Activated CD4-positive, alpha-beta T cell treated with anti-CD3 and anti-CD28 coated beads, Interleukin-2, amount 50 U/mL, for 4 hours (primary cell): ENCODE data around the gene GDF2.

ENCODE experiments used
- DNase-seq, 2 experiments: peaks; one replicate each; pipeline ENCODE4 v3.0.0-alpha.2; 2020

The GDF2 gene

DNA sequence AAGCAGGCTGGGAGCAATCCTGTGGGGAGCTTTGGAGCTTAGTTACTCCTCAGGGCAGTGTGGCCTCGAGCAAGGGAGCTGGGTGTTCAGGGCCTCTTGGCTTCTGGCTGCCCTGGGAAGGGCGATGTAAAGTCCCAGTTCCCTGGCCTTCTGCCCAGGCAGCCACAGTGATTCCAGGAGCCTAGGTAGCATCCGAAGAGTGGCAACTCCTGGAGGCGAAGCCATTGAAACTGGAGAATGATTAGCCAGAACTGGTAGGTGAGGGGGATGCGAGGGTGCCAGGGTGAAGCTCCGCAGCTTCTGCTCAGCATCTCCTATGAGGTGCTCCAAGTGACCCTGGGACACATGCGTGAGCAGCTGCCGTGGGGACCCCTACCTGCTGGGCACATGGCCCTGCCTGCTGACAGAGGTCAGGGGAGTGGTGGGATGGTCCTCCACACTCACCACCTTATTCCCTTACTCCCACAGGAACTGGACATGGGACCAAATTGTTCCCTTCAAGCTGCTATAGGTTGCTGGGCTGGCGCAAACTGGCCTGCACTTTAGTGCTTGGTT lies 7.8 kb upstream of the GDF2 start:
- no peak for DNase-seq

DNA sequence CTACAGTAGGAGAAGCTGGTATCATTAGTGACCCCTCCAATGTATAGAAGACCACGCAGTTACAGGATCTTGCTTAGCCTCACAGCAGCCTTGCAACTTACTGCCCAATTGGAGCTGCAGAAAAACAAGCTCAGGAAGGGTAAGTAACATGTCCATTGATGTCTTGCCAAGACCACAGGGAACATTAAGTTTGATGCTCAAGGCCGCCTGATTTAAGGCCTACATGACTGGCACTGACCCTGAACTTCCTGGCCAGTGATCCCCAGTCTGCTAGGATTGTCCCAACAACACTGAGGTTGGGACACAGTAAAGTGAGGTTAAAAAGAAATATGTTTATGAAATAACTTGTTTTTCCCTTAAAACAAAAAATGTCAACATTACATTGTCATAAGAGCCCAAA lies 6.8 kb upstream of the GDF2 start:
- DNase-seq = no peak

DNA sequence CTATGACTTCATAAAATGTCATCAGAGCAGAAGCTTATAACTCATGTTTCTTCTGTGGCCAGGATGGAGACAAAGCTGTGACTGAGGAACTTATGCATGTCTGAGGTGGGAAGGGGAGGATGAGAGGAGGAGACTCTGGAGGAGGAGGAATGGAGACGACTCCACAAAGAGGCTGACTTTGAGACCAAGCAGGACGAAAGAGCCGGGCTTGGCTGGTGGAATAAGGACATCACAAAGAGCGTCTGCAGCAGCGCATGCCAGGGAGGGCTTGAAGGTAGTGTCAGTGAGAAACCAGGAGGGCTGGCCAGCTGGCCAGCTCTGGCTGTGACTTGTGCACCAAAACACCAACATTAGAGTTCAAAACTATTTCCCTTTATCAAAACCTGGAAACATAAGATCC lies 6.1 kb upstream of the GDF2 start:
- DNase-seq = no peak

DNA sequence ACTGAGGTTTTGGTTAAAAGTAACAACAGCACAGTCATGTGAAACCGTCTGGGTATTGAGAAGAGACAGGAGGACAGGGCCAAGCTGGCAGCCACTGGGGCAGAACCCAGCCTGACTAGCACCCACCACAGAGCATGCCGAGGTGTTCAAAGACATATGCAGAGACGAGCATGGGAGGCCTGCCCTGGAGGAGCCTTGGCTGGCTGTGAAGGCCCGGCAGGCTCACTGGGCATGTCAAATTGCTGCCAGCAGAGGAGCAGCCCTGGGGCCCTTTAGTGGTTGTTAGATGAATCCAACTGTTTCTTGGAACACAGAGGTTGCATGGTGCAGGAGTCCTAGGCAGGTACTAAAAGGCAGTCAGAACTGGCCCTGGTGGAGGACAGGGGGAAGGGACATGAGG lies 5.0 kb upstream of the GDF2 start:
- no peak for DNase-seq

DNA sequence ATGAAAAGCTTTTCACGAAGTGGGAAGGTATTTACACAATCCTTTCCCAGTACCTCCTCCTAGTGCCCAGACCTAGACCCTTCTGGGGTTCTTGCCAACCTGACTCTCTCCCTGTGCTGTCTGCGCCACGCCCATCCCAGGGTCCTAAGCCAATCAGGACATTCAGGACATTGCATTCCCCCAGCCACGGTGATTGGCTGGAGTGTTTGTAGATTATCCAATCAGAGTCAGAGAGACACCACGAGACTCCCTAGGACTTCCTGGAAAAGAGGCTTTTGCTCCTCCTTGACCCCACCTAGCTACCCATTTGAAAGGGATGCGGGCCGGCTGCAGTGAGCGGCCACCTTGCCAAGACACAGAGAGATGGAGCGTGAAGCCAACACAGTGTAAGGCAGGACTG lies 3.5 kb upstream of the GDF2 start:
- no peak for DNase-seq

DNA sequence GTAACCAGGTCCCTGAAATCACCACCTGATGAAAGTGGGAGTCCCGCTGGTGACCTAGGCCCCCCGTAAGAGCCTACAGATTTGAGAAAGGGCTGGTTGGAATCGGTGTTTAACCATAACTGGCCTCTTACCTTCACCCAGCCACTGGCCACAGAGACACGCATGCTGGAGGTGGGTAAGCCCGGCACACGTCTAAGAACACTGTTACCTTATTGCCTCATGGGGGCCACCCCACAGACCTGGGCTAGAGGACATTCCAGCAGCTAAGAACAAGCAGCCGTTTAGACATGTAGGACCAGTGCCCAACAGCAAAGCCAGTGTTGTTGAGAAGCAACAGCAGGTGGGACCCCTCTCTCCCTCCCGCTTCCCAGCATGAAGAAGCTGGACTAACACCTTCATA lies 2.5 kb upstream of the GDF2 start:
- no peak for DNase-seq

DNA sequence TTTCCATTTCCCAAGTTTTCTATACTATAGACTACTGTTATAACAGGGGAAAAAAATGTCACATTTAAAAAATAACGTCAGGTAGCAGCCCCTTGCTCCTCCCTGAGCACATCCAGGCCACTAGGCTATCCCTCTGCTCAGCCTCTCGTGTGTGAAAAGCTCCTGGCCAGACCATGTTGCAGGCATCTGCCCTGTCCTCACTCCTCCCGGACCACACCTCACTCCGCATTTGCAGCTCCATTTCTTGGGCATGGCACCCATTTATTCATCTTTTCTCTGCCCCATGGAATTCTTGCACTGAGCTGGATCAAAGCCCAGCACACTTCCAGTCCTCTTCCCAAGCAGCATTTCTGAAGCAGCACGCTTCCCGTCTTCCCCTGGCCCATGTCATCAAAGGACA lies 1.4 kb upstream of the GDF2 start:
- DNase-seq = no peak

DNA sequence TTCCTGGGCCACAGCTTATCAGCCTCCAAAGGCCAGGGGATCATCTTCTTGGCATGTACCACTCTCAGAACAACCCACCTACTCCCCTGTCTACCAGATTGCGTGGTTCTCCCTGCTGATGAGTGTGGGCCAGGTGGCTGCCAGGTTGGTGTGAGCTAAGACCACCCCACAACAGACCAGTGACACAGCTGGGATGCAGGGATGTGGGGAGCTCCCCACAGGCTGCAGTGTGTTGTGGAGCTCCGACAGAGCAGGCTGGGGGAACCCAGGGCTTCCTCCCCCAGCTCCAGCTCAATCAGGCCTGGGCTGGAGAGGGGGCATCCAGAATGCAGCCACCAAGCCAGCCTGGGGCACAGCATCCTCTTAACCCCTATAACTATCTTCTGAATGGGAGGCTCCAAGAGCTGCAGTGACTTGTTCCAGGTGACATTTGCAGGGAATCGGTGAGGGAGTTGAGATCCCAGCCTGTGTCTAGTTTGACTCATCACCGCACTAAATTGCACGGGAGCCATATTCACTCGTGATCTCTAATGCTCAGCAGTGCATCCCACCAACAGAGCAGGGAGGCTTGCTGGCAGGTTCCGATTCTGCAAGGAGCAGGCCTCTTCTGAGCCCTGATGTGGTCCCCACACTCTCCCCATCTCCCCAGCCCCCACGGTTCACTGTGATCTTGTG lies 596 bp upstream of the GDF2 start:
- no peak for DNase-seq

DNA sequence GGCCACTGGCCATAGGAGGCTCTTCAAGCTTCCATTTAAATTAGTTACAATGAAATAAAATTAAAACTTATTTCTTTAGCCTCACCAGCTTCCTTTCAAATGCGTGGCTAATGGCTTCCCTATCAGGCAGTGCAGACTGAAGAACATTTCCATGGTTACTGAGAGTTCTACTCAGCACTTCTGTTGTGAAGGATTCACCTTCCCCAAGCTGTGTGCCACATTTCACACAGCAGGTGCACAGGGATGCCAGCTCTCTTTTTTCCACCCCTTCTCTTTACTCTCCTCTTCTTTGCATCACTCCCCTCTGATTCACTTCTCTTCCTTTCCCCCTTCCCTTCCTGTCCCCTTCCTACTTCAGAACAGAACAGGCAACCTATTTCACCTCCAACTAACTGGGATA lies 833 bp downstream of the GDF2 start:
- no peak for DNase-seq

DNA sequence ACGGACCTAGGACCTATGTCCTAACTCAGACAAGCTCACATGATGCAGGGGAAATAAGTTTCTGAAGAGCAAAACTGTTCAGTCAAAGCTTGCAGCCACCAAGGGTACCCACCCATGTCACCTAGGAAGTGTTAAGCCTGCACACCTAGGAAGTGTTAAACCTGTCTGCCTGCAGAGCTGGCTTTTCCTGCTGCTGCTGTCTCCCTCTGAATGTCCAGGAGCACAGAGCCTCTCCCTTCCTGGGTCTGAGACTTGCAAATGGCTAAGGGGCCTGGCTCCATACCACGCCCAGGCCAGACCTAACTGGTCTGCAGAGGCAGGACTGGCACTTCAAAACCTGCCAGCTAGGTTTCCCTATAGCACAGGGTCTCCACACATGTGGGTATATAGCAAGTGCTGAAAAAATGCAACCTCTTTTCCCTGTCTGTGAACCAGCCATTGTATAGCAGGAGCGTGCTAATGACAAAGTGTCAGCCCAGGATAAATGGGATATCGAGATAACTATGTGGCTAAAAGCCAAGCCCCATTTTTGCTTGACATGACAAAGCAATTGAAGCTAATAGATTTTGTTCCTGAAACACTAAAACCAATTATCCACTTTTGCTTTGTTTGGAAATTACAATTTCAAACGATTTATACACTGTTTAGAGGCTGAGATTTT lies 1.5 kb downstream of the GDF2 start:
- DNase-seq = no peak

DNA sequence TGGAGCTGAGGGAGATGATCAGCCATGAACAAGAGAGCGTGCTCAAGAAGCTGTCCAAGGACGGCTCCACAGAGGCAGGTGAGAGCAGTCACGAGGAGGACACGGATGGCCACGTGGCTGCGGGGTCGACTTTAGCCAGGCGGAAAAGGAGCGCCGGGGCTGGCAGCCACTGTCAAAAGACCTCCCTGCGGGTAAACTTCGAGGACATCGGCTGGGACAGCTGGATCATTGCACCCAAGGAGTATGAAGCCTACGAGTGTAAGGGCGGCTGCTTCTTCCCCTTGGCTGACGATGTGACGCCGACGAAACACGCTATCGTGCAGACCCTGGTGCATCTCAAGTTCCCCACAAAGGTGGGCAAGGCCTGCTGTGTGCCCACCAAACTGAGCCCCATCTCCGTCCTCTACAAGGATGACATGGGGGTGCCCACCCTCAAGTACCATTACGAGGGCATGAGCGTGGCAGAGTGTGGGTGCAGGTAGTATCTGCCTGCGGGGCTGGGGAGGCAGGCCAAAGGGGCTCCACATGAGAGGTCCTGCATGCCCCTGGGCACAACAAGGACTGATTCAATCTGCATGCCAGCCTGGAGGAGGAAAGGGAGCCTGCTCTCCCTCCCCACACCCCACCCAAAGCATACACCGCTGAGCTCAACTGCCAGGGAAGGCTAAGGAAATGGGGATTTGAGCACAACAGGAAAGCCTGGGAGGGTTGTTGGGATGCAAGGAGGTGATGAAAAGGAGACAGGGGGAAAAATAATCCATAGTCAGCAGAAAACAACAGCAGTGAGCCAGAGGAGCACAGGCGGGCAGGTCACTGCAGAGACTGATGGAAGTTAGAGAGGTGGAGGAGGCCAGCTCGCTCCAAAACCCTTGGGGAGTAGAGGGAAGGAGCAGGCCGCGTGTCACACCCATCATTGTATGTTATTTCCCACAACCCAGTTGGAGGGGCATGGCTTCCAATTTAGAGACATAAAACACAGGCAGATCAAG lies 3.3 kb downstream of the GDF2 start:
- no peak for DNase-seq

DNA sequence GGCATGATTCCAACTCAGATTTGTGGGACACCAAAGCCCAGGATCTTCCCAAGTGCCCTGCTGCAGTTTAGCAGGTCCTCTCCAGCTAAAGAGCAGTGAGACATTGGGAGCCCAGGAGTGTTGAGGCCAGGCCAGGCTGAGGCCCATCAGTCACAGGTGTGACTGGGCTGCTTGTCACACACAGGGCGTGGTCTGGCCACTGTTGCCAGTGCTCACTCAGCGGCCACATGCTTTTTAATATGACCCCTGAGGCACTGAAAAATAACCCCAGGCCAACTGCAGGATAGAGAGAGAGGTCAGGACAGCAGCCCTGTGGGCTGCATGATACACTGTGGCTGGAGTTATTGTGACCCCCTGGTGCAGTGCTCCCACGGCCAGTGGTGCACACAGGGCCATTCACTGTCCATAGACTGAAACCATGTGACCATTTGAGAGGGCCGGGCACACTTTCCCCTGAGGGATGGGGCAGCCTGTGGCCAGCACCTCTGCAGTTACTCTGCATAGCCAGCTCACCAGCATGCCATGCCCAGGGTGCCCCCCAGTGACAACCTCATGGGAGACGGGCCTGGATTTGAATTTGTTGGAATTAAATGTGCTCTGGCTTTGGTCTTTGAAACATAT lies 4.2 kb downstream of the GDF2 start:
- DNase-seq = no peak

DNA sequence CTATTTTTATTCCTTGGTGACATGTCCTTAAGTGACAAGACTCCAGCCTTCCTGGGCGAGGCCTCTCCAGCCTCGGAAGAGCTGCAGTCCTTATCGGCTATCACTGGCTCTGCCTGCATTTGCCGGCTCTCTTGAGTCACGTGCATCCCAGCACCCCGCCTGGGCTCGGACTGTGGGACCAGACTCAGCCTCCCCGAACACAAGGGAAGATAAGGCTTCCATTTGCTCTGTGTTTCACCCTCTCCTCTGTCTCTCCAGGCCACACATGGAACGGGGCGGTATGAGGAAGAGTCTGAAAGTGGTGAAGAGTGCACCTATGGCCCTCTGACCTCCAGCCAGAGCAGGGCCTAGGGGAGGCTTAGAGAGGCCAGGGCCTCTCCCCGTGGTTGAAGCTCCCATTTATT lies 4.7 kb downstream of the GDF2 start:
- no peak for DNase-seq

DNA sequence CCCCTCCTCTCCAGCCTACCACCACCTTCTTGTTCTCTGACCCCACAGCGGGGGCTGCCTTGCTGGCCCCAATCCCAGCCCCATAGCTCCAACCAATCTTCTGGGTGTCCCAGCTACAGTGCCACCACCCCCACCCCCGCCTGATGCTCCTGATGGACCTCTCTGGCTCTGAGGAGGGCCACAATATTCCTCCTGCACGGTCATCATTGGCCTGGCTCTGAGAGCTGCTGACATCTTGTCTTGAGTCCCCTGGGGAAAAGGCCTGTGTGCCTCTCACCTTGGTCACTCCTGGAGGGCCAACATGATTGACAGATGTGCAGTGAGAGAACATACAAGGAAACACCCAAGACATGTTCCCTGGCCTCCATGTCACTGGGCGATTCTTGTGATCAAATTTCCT lies 7.6 kb downstream of the GDF2 start:
- no peak for DNase-seq

DNA sequence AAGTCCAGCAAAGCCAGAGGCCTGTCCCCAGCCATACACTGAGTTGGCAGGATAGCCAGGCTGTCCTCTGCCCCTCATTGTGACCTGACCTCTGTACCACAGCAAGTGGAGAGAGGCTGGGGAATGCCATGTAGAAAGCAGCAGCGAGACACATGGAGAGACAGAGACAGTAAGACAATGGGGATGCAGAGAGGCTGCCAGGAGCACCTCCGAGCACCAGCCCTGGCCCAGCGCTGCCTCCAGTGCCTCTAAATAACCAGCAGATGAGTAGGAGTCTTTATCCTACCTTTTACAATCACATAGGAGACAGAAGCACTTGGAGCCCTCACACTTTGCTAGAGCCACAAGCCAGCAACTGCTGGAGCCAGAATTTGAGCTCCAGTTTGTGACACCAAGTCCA lies 8.1 kb downstream of the GDF2 start:
- no peak for DNase-seq

DNA sequence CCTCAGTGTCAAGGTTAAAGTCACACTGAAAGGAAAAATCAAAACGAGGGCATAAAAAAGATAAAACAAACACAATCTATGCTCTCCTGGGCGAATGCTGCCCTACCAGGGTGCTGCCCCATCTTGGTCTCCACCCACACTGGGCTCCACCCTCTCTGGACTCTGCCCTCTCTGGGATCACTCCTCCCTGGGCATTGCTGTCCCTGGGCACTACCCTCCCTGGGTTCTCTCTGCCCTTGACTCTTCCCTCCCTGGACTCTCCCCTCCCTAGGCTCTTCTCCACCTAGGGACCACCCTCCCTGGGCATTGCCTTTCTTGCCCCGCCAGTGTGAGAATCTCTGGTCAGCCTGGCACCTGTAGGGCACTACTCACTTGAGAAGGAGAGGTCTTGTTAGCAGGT lies 8.6 kb downstream of the GDF2 start:
- DNase-seq = no peak

DNA sequence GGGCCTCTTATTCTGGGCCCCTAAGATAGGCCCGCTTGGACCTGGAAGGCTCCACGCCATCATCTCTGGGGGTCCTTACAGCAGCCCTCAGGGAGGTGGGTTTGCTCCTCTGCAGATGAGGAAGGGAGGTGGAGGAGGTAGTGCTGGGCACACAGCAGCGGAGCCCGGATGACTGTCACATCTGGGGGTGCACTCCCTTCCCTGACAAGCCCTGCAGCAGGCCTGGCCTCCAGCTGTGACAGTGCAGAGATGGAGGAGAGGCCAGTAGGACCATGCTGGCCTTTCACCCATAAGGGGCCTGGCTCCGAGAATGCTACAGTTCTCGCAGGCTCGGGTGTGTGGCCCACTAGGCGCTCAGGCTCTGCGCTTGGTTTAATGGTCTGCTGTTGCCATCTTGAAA lies 9.2 kb downstream of the GDF2 start:
- DNase-seq = no peak

DNA sequence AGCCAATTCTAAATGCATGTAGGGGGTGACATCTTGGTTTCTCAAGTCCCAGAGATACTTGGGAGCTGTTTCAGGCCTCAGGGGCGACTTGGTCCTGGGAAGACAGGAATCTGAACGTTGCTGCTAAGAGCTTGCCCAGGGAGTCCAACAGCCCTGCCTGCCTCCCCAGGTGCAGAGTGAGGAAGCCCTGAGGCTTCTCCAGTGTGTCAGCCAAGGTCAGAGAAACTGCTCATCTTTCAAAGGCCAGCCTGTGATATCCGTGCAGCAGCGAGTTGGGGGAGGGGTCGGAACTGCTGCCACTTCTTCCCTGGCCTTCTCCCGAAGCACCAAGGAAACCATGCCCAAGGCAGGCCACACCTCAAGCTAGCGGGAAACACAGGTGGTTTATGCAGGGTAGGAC lies 9.7 kb downstream of the GDF2 start:
- DNase-seq = no peak

DNA sequence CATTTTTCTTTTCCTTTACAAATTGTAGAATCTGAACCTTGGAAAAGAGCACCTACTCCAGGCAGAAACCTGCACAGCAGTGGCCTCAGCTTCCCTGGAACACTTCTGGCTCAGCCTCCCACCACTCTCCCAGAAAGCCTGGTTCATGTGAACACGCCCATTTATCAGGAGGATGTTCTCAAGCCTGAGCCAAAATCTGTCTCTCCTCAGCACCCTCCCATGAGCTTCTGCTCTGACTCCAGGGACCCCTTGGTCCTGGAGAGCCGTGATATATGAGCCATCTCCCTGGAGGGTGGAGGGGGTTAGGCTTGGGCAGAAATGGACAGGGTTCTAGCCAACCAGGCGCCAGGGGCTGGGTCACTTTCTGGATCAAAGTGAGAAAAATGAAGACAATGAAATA lies 10.1 kb downstream of the GDF2 start:
- no peak for DNase-seq

DNA sequence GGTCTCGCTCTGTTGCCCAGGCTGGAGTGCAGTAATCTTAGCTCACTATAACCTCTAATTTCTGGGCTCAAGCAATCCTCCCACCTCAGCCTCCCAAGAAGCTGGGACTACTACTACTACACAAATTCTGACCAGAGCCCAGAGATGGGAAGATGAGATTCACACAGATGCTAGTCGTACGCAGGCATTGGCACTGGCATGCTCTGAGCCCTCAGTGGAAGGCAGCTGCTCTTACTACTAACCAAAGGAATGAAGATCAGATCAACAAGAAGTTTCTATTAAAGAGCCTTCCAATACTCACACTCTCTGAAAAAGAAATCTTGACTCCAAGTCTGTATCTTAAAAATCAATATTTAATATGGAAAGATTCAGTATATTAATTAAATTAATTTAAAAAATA lies 10.7 kb downstream of the GDF2 start:
- DNase-seq = no peak

DNA sequence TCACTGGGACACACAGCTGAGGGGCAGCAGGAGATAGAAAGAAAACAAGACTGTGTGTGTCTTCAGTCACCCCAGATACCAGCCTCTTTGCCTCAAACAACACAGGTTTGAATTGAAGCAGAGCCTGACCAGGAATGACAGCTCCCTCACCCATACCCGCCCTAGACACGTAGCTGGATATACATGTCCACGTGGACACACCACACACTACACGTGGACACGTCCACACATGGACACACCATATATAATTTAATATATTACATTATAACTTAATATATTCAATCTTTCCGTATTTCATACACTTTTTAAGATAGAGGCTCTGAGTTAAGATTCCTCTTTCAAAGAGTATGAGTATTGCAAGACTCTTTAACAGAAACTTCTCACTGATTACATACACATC lies 11.3 kb downstream of the GDF2 start:
- DNase-seq = no peak

DNA sequence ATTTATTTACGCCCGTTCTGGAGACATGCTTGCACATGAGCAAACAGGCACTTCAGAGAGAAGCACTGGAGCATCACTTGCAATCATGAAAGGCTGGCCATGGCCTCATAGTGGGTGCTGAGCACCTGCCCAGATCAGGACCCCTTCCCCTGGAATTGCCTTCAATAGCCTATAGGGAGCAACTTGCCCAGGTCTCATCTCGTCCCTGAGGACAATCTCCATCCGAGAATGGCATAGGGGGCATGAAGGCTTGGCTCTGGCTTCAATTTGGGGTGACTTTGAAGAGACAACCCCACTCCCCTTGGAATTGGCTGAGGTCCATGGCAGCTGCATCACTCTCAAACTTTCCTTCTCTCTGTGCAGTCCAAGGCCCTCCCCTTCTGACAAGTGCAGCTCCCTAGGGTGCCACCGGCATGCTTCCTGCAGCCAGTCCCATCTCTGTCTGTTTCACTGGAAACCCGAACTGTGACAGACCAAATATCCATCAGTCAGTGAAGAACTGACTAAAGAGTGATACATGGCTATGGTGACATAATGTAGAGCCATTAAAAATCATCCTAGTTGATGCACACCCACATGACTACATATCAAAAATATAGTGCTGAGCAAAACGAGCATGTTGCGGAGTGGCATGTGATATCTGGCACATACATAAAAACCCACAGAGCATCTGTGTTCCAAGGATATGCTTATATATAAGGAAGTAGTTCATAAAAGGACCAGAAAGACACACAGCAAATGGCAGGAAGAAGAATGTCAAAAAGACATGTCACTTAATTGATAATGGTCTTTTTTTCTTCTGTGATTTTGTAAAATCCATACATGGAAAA lies 12.4 kb downstream of the GDF2 start:
- no peak for DNase-seq
